ENCODE measurements around the gene TTYH3.

GRCh38 chr7:2667843-2668242 is 36.1 kb downstream of the TTYH3 start:
- TF ChIP-seq, protein P1, sequence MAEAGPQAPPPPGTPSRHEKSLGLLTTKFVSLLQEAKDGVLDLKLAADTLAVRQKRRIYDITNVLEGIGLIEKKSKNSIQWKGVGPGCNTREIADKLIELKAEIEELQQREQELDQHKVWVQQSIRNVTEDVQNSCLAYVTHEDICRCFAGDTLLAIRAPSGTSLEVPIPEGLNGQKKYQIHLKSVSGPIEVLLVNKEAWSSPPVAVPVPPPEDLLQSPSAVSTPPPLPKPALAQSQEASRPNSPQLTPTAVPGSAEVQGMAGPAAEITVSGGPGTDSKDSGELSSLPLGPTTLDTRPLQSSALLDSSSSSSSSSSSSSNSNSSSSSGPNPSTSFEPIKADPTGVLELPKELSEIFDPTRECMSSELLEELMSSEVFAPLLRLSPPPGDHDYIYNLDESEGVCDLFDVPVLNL (CRISPR knock-in tag; IDR thresholded peaks at IDR 0.05; ENCODE audit: borderline replicate concordance, low read depth): no peak
- TF ChIP-seq E2F5 (CRISPR knock-in tag; IDR thresholded peaks at IDR 0.05) (no peak), CREM (CRISPR knock-in tag; IDR thresholded peaks at IDR 0.05) (no peak), KAT7 (CRISPR knock-in tag; IDR thresholded peaks at IDR 0.05; ENCODE audit: borderline replicate concordance) (no peak), NFE2L1 (CRISPR knock-in tag; IDR thresholded peaks at IDR 0.05) (no peak), ZNF138 (CRISPR knock-in tag; conservative IDR thresholded peaks at IDR 0.05) (no peak), SMAD3 (CRISPR knock-in tag; IDR thresholded peaks at IDR 0.05; ENCODE audit: borderline replicate concordance) (no peak), ZNF317 (CRISPR knock-in tag; IDR thresholded peaks at IDR 0.05; ENCODE audit: borderline replicate concordance, low read depth) (no peak), ZBTB21 (CRISPR knock-in tag; IDR thresholded peaks at IDR 0.05; ENCODE audit: borderline replicate concordance) (no peak), NFYB (CRISPR knock-in tag; conservative IDR thresholded peaks at IDR 0.05; ENCODE audit: low read depth) (no peak)
- TF ChIP-seq, protein P2, sequence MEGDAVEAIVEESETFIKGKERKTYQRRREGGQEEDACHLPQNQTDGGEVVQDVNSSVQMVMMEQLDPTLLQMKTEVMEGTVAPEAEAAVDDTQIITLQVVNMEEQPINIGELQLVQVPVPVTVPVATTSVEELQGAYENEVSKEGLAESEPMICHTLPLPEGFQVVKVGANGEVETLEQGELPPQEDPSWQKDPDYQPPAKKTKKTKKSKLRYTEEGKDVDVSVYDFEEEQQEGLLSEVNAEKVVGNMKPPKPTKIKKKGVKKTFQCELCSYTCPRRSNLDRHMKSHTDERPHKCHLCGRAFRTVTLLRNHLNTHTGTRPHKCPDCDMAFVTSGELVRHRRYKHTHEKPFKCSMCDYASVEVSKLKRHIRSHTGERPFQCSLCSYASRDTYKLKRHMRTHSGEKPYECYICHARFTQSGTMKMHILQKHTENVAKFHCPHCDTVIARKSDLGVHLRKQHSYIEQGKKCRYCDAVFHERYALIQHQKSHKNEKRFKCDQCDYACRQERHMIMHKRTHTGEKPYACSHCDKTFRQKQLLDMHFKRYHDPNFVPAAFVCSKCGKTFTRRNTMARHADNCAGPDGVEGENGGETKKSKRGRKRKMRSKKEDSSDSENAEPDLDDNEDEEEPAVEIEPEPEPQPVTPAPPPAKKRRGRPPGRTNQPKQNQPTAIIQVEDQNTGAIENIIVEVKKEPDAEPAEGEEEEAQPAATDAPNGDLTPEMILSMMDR (IDR thresholded peaks at IDR 0.05): no peak
- TF ChIP-seq, protein P3, sequence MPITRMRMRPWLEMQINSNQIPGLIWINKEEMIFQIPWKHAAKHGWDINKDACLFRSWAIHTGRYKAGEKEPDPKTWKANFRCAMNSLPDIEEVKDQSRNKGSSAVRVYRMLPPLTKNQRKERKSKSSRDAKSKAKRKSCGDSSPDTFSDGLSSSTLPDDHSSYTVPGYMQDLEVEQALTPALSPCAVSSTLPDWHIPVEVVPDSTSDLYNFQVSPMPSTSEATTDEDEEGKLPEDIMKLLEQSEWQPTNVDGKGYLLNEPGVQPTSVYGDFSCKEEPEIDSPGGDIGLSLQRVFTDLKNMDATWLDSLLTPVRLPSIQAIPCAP (CRISPR knock-in tag; IDR thresholded peaks at IDR 0.05): no peak
